Endothelial cell of umbilical vein (primary cell): Measurements from ENCODE around the gene TMCC2. TPM values are rescaled to one million over a fixed set of nuclear protein-coding genes. Genes with fewer than 3 reads are reported as not detected.
A peak's percentile ranks its signal among the peaks of the same experiment; 100 is the strongest.

Source experiments
- BruUV-seq: library from RNA; stranded (reverse); fragments of 400-500 nt; replicated peaks from 2 replicates; lab custom pipeline; 2021; lab: Mats Ljungman, UMichigan
- CTCF ChIA-PET: fragments of 300-600, 350-600 bp; sonication (Branson Sonifier 250); formaldehyde crosslinking; loops from one replicate; lab custom pipeline; 2021; ENCODE audit warnings: antibody characterized with exemption, inconsistent platforms; lab: Charles Lee
- POLR2A ChIA-PET: fragments of 300-600, 350-600 bp; sonication (Branson Sonifier 250); formaldehyde crosslinking; loops from one replicate; lab custom pipeline; 2021; ENCODE audit warnings: antibody characterized with exemption, inconsistent platforms; lab: Charles Lee
- DNase-seq: peaks from one replicate; pipeline ENCODE4 v3.0.0-alpha.2; 2011; ENCODE audit warnings: low read depth, low spot score
- FAIRE-seq: peaks from 2 replicates; lab custom pipeline; 2011; peaks lifted over from hg19 to GRCh38; lab: Jason Lieb, UNC
- H2AFZ ChIP-seq: 2 replicates; pipeline ENCODE4 v1.6.0; 2012; ENCODE audit warnings: low read depth, low read length, control low read depth, inconsistent platforms
- H3K27ac ChIP-seq: 2 replicates; pipeline ENCODE4 v1.5.1; 2011; ENCODE audit warnings: low read depth, mild to moderate bottlenecking, control low read depth, low read length, moderate library complexity; ENCODE audit not compliant: insufficient read depth
- H3K27me3 ChIP-seq, 2 experiments: 2 replicates each; pipeline versions ENCODE4 v1.6.0 to v1.6.1; 2011; ENCODE audit warnings: low read length in 2 of 2, mixed read lengths in 1 of 2; ENCODE audit not compliant: control insufficient read depth in 2 of 2, insufficient read depth in 2 of 2
- H3K36me3 ChIP-seq, 2 experiments: 2 replicates in 1 of 2; 3 replicates in 1 of 2; pipeline ENCODE4 v1.5.1; 2011; ENCODE audit warnings: low read length in 2 of 2, mild to moderate bottlenecking in 1 of 2, moderate library complexity in 1 of 2; ENCODE audit not compliant: control insufficient read depth in 2 of 2, insufficient read depth in 2 of 2; ENCODE audit errors: extremely low read depth in 1 of 2
- H3K4me1 ChIP-seq: 3 replicates; pipeline ENCODE4 v1.5.1; 2011; ENCODE audit warnings: mild to moderate bottlenecking, low read length; ENCODE audit not compliant: control insufficient read depth, insufficient read depth; ENCODE audit errors: extremely low read depth
- H3K4me2 ChIP-seq: 2 replicates; pipeline ENCODE4 v1.6.1; 2011; ENCODE audit warnings: low read length, control low read depth, mixed read lengths; ENCODE audit not compliant: insufficient read depth
- H3K4me3 ChIP-seq, 3 experiments: fragments of 200-600 bp in 1 of 3; sonication (generic), shearing (Covaris generic) in 1 of 3; replicated peaks in 1 of 3; 2 replicates each; pipeline ENCODE4 v1.5.1; 2011 to 2016; ENCODE audit warnings: control low read depth in 3 of 3, low read length in 3 of 3, mild to moderate bottlenecking in 2 of 3, inconsistent platforms in 1 of 3, low read depth in 1 of 3, moderate library complexity in 1 of 3; ENCODE audit not compliant: insufficient read depth in 1 of 3
- H3K79me2 ChIP-seq: 2 replicates; pipeline ENCODE4 v1.6.0; 2012; ENCODE audit warnings: low read length, inconsistent platforms; ENCODE audit not compliant: control insufficient read depth, insufficient read depth
- H3K9ac ChIP-seq: replicated peaks from 2 replicates; pipeline ENCODE3; 2011; ENCODE audit warnings: low read length, control low read depth; ENCODE audit not compliant: insufficient read depth; ENCODE audit errors: extremely low read depth
- H3K9me1 ChIP-seq: replicated peaks from 3 replicates; pipeline ENCODE4 v1.6.0; 2011; ENCODE audit warnings: mild to moderate bottlenecking, low read length; ENCODE audit not compliant: control insufficient read depth, insufficient read depth; ENCODE audit errors: extremely low read depth
- H3K9me3 ChIP-seq: replicated peaks from 2 replicates; pipeline ENCODE4 v1.5.1; 2012; ENCODE audit warnings: low read length, inconsistent platforms; ENCODE audit not compliant: control insufficient read depth, insufficient read depth
- H4K20me1 ChIP-seq: replicated peaks from 2 replicates; pipeline ENCODE3; 2011; ENCODE audit warnings: mild to moderate bottlenecking, low read length; ENCODE audit not compliant: control insufficient read depth, insufficient read depth; ENCODE audit errors: extremely low read depth
- CTCF ChIP-seq, 2 donors: IDR thresholded peaks; 1 replicate in 1 of 2; 2 replicates in 1 of 2; pipeline ENCODE4 v1.5.1; 2011; ENCODE audit warnings: low read length in 2 of 2, mild to moderate bottlenecking in 2 of 2, moderate library complexity in 2 of 2, control low read depth in 1 of 2, inconsistent platforms in 1 of 2, low read depth in 1 of 2; ENCODE audit not compliant: insufficient read depth in 1 of 2; ENCODE audit errors: extremely low read depth in 1 of 2
- EZH2 ChIP-seq: IDR thresholded peaks from 2 replicates; pipeline ENCODE4 v1.6.1; 2012; ENCODE audit warnings: borderline replicate concordance, low read depth, mild to moderate bottlenecking, moderate library complexity, low read length, inconsistent platforms; ENCODE audit not compliant: severe bottlenecking
- FOS ChIP-seq: IDR thresholded peaks from 2 replicates; pipeline ENCODE4 v1.6.1; 2011; ENCODE audit warnings: mild to moderate bottlenecking, low read length, moderate library complexity, borderline replicate concordance; ENCODE audit not compliant: insufficient read depth
- GATA2 ChIP-seq: IDR thresholded peaks from 2 replicates; pipeline ENCODE4 v1.7.0; 2011; ENCODE audit warnings: low read depth, mild to moderate bottlenecking, moderate library complexity, mixed read lengths, low read length; ENCODE audit not compliant: insufficient read length, insufficient read depth
- JUN ChIP-seq: IDR thresholded peaks from 2 replicates; pipeline ENCODE4 v1.6.1; 2011; ENCODE audit warnings: borderline replicate concordance, low read depth; ENCODE audit not compliant: insufficient read length, insufficient read depth
- MAX ChIP-seq: IDR thresholded peaks from 2 replicates; pipeline ENCODE4 v1.6.1; 2011; ENCODE audit not compliant: insufficient read depth, insufficient read length
- MYC ChIP-seq: IDR thresholded peaks from one replicate; pipeline ENCODE4 v1.6.1; 2011; ENCODE audit warnings: mild to moderate bottlenecking, low read depth, low read length
- POLR2A ChIP-seq: IDR thresholded peaks from 2 replicates; pipeline ENCODE4 v1.6.1; 2012; ENCODE audit warnings: low read depth, mild to moderate bottlenecking, control low read depth, low read length
- POLR2AphosphoS5 ChIP-seq: IDR thresholded peaks from 2 replicates; pipeline ENCODE4 v1.6.1; 2012; ENCODE audit warnings: low read depth, mild to moderate bottlenecking, control low read depth, low read length, moderate library complexity; ENCODE audit not compliant: insufficient read depth
- dilution Hi-C: fragments of 300-500 bp; cut with MboI; formaldehyde crosslinking; loops from one replicate; pipeline ENCODE4 v1.15.0; 2019; ENCODE audit warnings: low sequenced_read_pairs; ENCODE audit not compliant: extremely low pct_ligation_motif_present
- intact Hi-C: fragments of 100-400 bp; cut with micrococcal nuclease; formaldehyde crosslinking; loops from one replicate; pipeline ENCODE4 v1.10.0; 2022
- polyA plus RNA-seq, 4 experiments: library from polyadenylated mRNA; depleted of rRNA in 3 of 4; stranded (reverse) in 3 of 4; unstranded in 1 of 4; fragments of >200 nt; gene quantifications; 2 replicates each; pipeline versions ENCODE4 v1.2.1 to v1.2.3, GENCODE V29; 2011 to 2012; ENCODE audit warnings: missing spikeins in 1 of 4
- total RNA-seq: library from RNA; stranded (reverse); gene quantifications from 2 replicates; pipeline ENCODE4 v1.2.3, GENCODE V29; 2021

TMCC2 gene
- total and polyA plus RNA-seq, 2 donors (not counting 3 experiments of a cell fraction or from before 2014, with no cell fraction given), result 2.0 to 2.1 TPM

- CTCF ChIA-PET, result interaction anchor here (0.7 to 3.1 kb wide), 16 partner anchors 10 to 421 kb away, joined by 3 to 50 read pairs (median 6); partner anchors contain the start of gene RBBP5
- intact Hi-C loops, result no loop called here
Measured at GRCh38 chr1:205228093-205228521, 361 bp downstream of the TMCC2 start.

More at GRCh38 chr1:205228093-205228521, 361 bp downstream of the TMCC2 start:
- DNase-seq, result no peak
- FAIRE-seq, result no peak
- Histone ChIP-seq H2AFZ (peak overlapping the region; percentile 74), H3K79me2 (no peaks in the 10 kb centered on the region), H3K36me3 (no peaks in the 10 kb centered on the region), H3K27me3 (peaks cover 17 to 36% of the 10 kb centered on the region in 2 experiments), H3K9ac (no peak overlapping the region), H3K4me1 (peaks cover 17% of the 10 kb centered on the region), H3K27ac (no peak overlapping the region), H3K9me3 (no peaks in the 10 kb centered on the region), H3K4me3 (peak overlapping the region; percentile 28 to 49 (median 40)), H3K4me2 (peak overlapping the region; percentile 75), H4K20me1 (no peaks in the 10 kb centered on the region), H3K9me1 (no peaks in the 10 kb centered on the region)
- TF ChIP-seq FOS, result no peak
- no peak for TF ChIP-seq POLR2AphosphoS5
- no peak for TF ChIP-seq EZH2
- no peak for TF ChIP-seq POLR2A
- no peak for TF ChIP-seq MYC
- no peak for TF ChIP-seq JUN
- no peak for TF ChIP-seq MAX
- TF ChIP-seq CTCF (IDR thresholded peaks at IDR 0.05; ENCODE audit: extremely low read depth in 1 of 2, insufficient read depth in 1 of 2, low read depth in 1 of 2, low read length in 2 of 2), result no peak
- TF ChIP-seq GATA2, result no peak
- POLR2A ChIA-PET, result no interaction called here
- dilution Hi-C loops, result no loop called here
- BruUV-seq, result no TSS peak
